Upper lobe of right lung (tissue), 1 donor: ENCODE results near the gene HOXD4. TPM values are rescaled to one million over a fixed set of nuclear protein-coding genes. Genes with fewer than 3 reads are reported as not detected.
A peak's percentile ranks its signal among the peaks of the same experiment; 100 is the strongest.

Source experiments
- ATAC-seq: fragments of 200-7000 bp; cut with Tn5 transposase; one replicate; pipeline ENCODE4 v1.9.1; 2020; ENCODE audit warnings: mild to moderate bottlenecking, moderate library complexity
- DNase-seq: peaks from one replicate; pipeline ENCODE4 v3.0.0-alpha.2; 2020
- H3K27ac ChIP-seq: fragments of 200-600 bp; one replicate; pipeline ENCODE4 v1.8.0; 2022
- H3K27me3 ChIP-seq: fragments of 200-600 bp; one replicate; pipeline ENCODE4 v1.8.0; 2022; ENCODE audit warnings: mild to moderate bottlenecking
- H3K36me3 ChIP-seq: fragments of 200-600 bp; one replicate; pipeline ENCODE4 v1.8.0; 2022
- H3K4me1 ChIP-seq: fragments of 200-600 bp; one replicate; pipeline ENCODE4 v1.8.0; 2022
- H3K4me3 ChIP-seq: fragments of 200-600 bp; one replicate; pipeline ENCODE4 v1.8.0; 2022; ENCODE audit warnings: mild to moderate bottlenecking
- H3K9me3 ChIP-seq: fragments of 200-600 bp; one replicate; pipeline ENCODE4 v1.8.0; 2022
- intact Hi-C: fragments of 100-400 bp; cut with DNase I; formaldehyde crosslinking; loops from one replicate; pipeline ENCODE4 v1.11.0; 2022
- total RNA-seq: library from RNA; stranded (reverse); fragmentation: NEBNext Ultra II Directional; extraction: Animal tissue kit (Norgen Biotek cat#: 25700); gene quantifications from one replicate; pipeline ENCODE4 v1.2.1, GENCODE V29; 2021
- TF ChIP-seq, protein P1 (sequence below): fragments of 200-600 bp; IDR thresholded peaks from one replicate; pipeline ENCODE4 v1.8.0; 2022; ENCODE audit warnings: antibody characterized with exemption
- donor health status: DM: no; HTN: yes; CAD: no; lungs with severe emphysema.

HOXD4 gene
- total RNA-seq, 1 donor from 2014 or later = 0.84 TPM

DNA sequence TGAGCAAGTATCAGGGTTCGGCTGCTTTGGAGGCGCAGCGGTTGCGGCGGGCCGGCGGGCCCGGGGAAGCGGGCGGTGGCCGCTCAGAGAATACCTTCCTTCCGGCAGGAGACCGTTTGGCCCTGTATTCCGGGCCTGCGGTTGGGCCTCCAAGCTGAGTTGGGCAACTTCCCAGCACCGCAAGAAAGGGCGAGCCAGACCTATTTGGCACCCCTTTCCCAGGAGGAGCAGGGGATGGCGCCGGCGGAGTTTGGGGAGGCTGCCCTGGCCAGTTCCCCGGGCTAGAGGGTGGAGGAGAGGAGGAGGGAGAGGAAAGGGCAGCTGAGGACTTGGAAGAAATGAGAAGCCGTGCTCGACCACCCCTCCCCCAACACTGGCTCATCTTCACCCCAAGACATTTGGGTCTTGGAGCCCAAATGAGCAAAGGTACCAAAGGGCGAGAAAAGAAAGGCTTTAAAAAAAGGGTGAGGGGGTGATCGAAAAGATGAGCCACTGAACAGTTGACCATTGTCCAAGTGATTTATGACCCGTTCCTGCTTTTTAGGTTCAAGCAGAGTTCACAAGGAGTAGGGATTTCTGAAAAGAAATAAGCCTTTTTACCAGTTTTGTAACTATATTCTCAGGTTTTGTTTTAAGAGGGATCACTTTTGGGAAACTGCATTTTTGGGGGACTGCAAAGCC lies 14.2 kb downstream of the HOXD4 start:
- ATAC-seq = no peak
- TF ChIP-seq, protein P1, sequence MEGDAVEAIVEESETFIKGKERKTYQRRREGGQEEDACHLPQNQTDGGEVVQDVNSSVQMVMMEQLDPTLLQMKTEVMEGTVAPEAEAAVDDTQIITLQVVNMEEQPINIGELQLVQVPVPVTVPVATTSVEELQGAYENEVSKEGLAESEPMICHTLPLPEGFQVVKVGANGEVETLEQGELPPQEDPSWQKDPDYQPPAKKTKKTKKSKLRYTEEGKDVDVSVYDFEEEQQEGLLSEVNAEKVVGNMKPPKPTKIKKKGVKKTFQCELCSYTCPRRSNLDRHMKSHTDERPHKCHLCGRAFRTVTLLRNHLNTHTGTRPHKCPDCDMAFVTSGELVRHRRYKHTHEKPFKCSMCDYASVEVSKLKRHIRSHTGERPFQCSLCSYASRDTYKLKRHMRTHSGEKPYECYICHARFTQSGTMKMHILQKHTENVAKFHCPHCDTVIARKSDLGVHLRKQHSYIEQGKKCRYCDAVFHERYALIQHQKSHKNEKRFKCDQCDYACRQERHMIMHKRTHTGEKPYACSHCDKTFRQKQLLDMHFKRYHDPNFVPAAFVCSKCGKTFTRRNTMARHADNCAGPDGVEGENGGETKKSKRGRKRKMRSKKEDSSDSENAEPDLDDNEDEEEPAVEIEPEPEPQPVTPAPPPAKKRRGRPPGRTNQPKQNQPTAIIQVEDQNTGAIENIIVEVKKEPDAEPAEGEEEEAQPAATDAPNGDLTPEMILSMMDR = no peak
- Histone ChIP-seq H3K9me3 (no peaks in the 10 kb centered on the region), H3K4me1 (no peaks in the 10 kb centered on the region), H3K27ac (no peak overlapping the region), H3K36me3 (no peaks in the 10 kb centered on the region), H3K27me3 (peaks cover 92% of the 10 kb centered on the region), H3K4me3 (no peak overlapping the region)
- intact Hi-C loops = no loop called here
- peak; percentile 58 for DNase-seq

DNA sequence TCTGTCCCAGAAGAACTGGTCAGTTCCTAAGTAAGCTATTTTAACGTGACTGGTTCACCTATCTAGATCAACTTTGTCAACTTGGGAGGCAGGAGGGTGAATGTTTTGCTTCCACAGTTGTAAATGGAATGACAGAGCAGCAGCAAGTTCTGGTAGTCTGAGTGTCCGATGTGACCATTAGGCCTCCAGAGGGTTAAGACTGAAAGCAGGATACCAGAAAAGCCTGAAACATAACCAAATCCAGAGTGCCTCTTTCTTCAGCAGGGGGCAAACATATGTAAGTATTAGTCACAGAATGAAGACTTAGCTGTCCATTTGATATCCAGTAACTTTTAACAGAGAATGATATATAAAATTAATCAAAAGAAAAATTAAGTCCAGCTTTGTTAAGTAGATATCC lies 14.9 kb downstream of the HOXD4 start:
- DNase-seq = no peak
- H3K27me3 ChIP-seq = peaks cover 92% of the 10 kb centered on the region
- intact Hi-C loops = no loop called here

DNA sequence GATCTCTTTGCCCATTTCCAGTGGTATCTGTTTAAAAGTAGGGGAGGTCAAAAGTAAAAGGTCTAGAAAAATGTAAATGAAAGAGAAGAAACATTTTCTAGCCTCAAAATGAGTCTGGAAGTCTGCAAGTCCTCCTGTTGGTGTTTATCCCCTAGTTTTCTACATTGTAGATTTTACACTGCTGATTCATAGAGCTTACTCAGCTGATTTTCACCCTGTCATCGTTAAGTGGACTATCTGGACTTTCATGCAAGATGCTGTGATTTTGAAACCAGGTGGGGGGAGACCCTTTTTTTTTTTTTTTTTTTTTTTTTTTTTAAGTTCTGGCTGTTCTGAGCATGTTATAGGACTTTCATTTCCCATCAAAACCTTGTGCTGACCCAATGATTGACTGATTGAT lies 16.0 kb downstream of the HOXD4 start:
- DNase-seq (no peak), ATAC-seq (no peak)
- TF ChIP-seq, protein P1 = no peak
- H3K9me3 ChIP-seq = no peaks in the 10 kb centered on the region
- H3K4me1 ChIP-seq = peaks cover 7% of the 10 kb centered on the region
- intact Hi-C loops = no loop called here
- no peak overlapping the region for H3K4me3 ChIP-seq
- peaks cover 92% of the 10 kb centered on the region for H3K27me3 ChIP-seq
- H3K36me3 ChIP-seq = no peaks in the 10 kb centered on the region
- no peak overlapping the region for H3K27ac ChIP-seq

More for the DNA sequence above, 14.9 kb downstream of the HOXD4 start:
- no peak overlapping the region for H3K4me3 ChIP-seq
- no peaks in the 10 kb centered on the region for H3K36me3 ChIP-seq
- H3K27ac ChIP-seq = no peak overlapping the region
- TF ChIP-seq, protein P1 = no peak
- H3K4me1 ChIP-seq = no peaks in the 10 kb centered on the region
- ATAC-seq = no peak
- no peaks in the 10 kb centered on the region for H3K9me3 ChIP-seq

DNA sequence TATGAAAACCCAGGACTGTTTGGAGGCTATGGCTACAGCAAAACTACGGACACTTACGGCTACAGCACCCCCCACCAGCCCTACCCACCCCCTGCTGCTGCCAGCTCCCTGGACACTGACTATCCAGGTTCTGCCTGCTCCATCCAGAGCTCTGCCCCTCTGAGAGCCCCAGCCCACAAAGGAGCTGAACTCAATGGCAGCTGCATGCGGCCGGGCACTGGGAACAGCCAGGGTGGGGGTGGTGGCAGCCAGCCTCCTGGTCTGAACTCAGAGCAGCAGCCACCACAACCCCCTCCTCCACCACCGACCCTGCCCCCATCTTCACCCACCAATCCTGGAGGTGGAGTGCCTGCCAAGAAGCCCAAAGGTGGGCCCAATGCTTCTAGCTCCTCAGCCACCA lies 17.8 kb downstream of the HOXD4 start:
- H3K36me3 ChIP-seq = no peaks in the 10 kb centered on the region
- H3K4me1 ChIP-seq = peaks cover 7% of the 10 kb centered on the region
- DNase-seq (no peak), ATAC-seq (no peak)
- intact Hi-C loops = no loop called here
- peaks cover 91% of the 10 kb centered on the region for H3K27me3 ChIP-seq
- H3K9me3 ChIP-seq = no peaks in the 10 kb centered on the region
- H3K27ac ChIP-seq = no peak overlapping the region
- TF ChIP-seq, protein P1 = no peak
- no peak overlapping the region for H3K4me3 ChIP-seq

DNA sequence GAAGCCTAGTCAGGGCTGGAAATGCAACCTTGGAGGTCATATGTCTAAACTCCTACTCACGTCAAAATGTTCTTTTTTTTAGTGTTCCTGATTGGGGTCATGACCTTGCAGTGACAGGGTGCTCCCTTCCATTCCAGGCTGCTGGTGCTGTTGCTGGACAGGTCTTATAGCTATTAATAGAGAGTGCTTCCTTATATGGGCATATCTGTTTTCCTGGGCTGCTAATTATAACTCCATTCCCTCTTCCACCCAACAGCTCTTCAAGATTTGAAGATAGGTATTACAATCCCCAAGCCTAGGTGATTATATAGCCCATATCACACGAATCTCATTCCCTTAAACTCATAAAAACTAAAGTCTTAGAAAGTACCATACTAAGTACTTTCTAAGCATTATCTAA lies 18.4 kb downstream of the HOXD4 start:
- peaks cover 91% of the 10 kb centered on the region for H3K27me3 ChIP-seq
- no peak for DNase-seq
- H3K27ac ChIP-seq = no peak overlapping the region
- H3K9me3 ChIP-seq = no peaks in the 10 kb centered on the region
- TF ChIP-seq, protein P1 = no peak
- no peaks in the 10 kb centered on the region for H3K36me3 ChIP-seq
- no peak overlapping the region for H3K4me3 ChIP-seq
- ATAC-seq = no peak
- peaks cover 7% of the 10 kb centered on the region for H3K4me1 ChIP-seq
- intact Hi-C loops = no loop called here
